H1 (cell line): Measurements from ENCODE around the gene CDYL. TPM values are rescaled to one million over a fixed set of nuclear protein-coding genes. Genes with fewer than 3 reads are reported as not detected.

Experiments used
- CTCF ChIA-PET: fragments of 300-600 bp; sonication (Branson Sonifier 250); formaldehyde crosslinking; loops from one replicate; lab custom pipeline; 2021; ENCODE audit not compliant: partially characterized antibody; lab: Charles Lee
- POLR2A ChIA-PET: fragments of 300-600 bp; sonication (Branson Sonifier 250); formaldehyde crosslinking; loops from one replicate; lab custom pipeline; 2021; ENCODE audit warnings: inconsistent platforms; ENCODE audit not compliant: partially characterized antibody; lab: Charles Lee
- DNase-seq, 2 experiments: peaks; one replicate each; pipeline versions ENCODE4 v3.0.0 to v3.0.0-alpha.2; 2010 to 2022; ENCODE audit warnings: low spot score in 2 of 2, low read depth in 1 of 2, mixed read lengths in 1 of 2
- FAIRE-seq: peaks from 2 replicates; lab custom pipeline; 2011; peaks lifted over from hg19 to GRCh38; lab: Jason Lieb, UNC
- H2AFZ ChIP-seq: 2 replicates; pipeline ENCODE4 v1.8.1; 2012; ENCODE audit warnings: low read length, inconsistent platforms
- H2AK5ac ChIP-seq: 2 replicates; pipeline ENCODE4 v1.6.1; 2013; ENCODE audit warnings: low read depth, low read length
- H2BK120ac ChIP-seq: replicated peaks from 2 replicates; pipeline ENCODE3; 2013; ENCODE audit warnings: low read depth, low read length, inconsistent platforms
- H2BK12ac ChIP-seq: 2 replicates; pipeline ENCODE4 v1.6.1; 2013; ENCODE audit warnings: low read depth, low read length
- H2BK15ac ChIP-seq: 2 replicates; pipeline ENCODE4 v1.6.1; 2013; ENCODE audit warnings: low read length
- H2BK20ac ChIP-seq: 2 replicates; pipeline ENCODE4 v1.6.1; 2013; ENCODE audit warnings: low read length
- H2BK5ac ChIP-seq: 2 replicates; pipeline ENCODE4 v1.6.1; 2013; ENCODE audit warnings: low read depth, low read length
- H3K14ac ChIP-seq: 2 replicates; pipeline ENCODE4 v1.6.1; 2013; ENCODE audit warnings: inconsistent platforms; ENCODE audit not compliant: insufficient read length
- H3K18ac ChIP-seq: 2 replicates; pipeline ENCODE4 v1.6.1; 2013; ENCODE audit warnings: low read length; ENCODE audit errors: extremely low read depth
- H3K23ac ChIP-seq: 2 replicates; pipeline ENCODE4 v1.6.1; 2013; ENCODE audit warnings: inconsistent platforms; ENCODE audit not compliant: insufficient read length
- H3K23me2 ChIP-seq: 2 replicates; pipeline ENCODE4 v1.6.1; 2013; ENCODE audit warnings: low read depth, low read length
- H3K27ac ChIP-seq: 2 replicates; pipeline ENCODE4 v1.6.1; 2011; ENCODE audit warnings: low read depth, low read length, inconsistent platforms
- H3K27me3 ChIP-seq, 4 experiments: replicated peaks in 1 of 4; 1 replicate in 1 of 4; 2 replicates in 3 of 4; pipeline versions ENCODE4 v1.6.1 to v1.8.1; 2011 to 2013; ENCODE audit warnings: low read length in 3 of 4, mild to moderate bottlenecking in 3 of 4, inconsistent platforms in 2 of 4, mixed read lengths in 2 of 4, moderate library complexity in 1 of 4; ENCODE audit not compliant: control insufficient read depth in 3 of 4, insufficient read depth in 3 of 4; ENCODE audit errors: extremely low read depth in 1 of 4
- H3K36me3 ChIP-seq, 4 experiments: 2 replicates each; pipeline versions ENCODE4 v1.6.1 to v1.8.1; 2011 to 2013; ENCODE audit warnings: mild to moderate bottlenecking in 4 of 4, low read length in 3 of 4, moderate library complexity in 2 of 4, control low read depth in 1 of 4, inconsistent platforms in 1 of 4; ENCODE audit not compliant: insufficient read depth in 4 of 4, control insufficient read depth in 2 of 4
- H3K4ac ChIP-seq: replicated peaks from 2 replicates; pipeline ENCODE3; 2013; ENCODE audit warnings: low read length, low read depth, mixed read lengths, inconsistent platforms; ENCODE audit not compliant: insufficient read length
- H3K4me1 ChIP-seq, 4 experiments: replicated peaks in 1 of 4; 1 replicate in 1 of 4; 2 replicates in 3 of 4; pipeline versions ENCODE4 v1.6.1 to v1.8.1; 2011 to 2013; ENCODE audit warnings: low read length in 3 of 4, inconsistent platforms in 2 of 4, mixed read lengths in 1 of 4; ENCODE audit not compliant: insufficient read depth in 4 of 4, control insufficient read depth in 3 of 4
- H3K4me2 ChIP-seq, 2 experiments: 2 replicates each; pipeline versions ENCODE4 v1.6.1 to v1.8.1; 2011 to 2013; ENCODE audit warnings: low read depth in 2 of 2, low read length in 2 of 2, control low read depth in 1 of 2, inconsistent platforms in 1 of 2, mild to moderate bottlenecking in 1 of 2; ENCODE audit not compliant: insufficient read depth in 1 of 2
- H3K4me3 ChIP-seq, 4 experiments: fragments of 200-600, 300-600 bp in 1 of 4; sonication (generic), shearing (Covaris generic), sonication (Bioruptor Twin) in 1 of 4; 2 replicates each; pipeline versions ENCODE4 v1.5.1 to v1.8.1; 2011 to 2016; ENCODE audit warnings: low read length in 4 of 4, low read depth in 3 of 4, control low read depth in 2 of 4, inconsistent platforms in 2 of 4, mild to moderate bottlenecking in 2 of 4, mixed read lengths in 1 of 4, moderate library complexity in 1 of 4; ENCODE audit not compliant: insufficient read depth in 2 of 4; ENCODE audit errors: extremely low read depth in 1 of 4
- H3K56ac ChIP-seq: replicated peaks from 2 replicates; pipeline ENCODE3; 2013; ENCODE audit warnings: low read depth, mild to moderate bottlenecking, mixed read lengths, low read length, inconsistent platforms; ENCODE audit not compliant: insufficient read length
- H3K79me1 ChIP-seq: 2 replicates; pipeline ENCODE4 v1.6.1; 2013; ENCODE audit warnings: low read depth, low read length, control low read depth
- H3K79me2 ChIP-seq, 2 experiments: 2 replicates each; pipeline versions ENCODE4 v1.6.1 to v1.8.1; 2012 to 2013; ENCODE audit warnings: low read length in 2 of 2, mild to moderate bottlenecking in 2 of 2, inconsistent platforms in 1 of 2; ENCODE audit not compliant: insufficient read depth in 2 of 2, control insufficient read depth in 1 of 2
- H3K9ac ChIP-seq, 4 experiments: replicated peaks in 1 of 4; 1 replicate in 1 of 4; 2 replicates in 3 of 4; pipeline versions ENCODE4 v1.6.1 to v1.8.1; 2011 to 2013; ENCODE audit warnings: low read depth in 3 of 4, low read length in 3 of 4, control low read depth in 2 of 4, mild to moderate bottlenecking in 2 of 4, moderate library complexity in 2 of 4, inconsistent platforms in 1 of 4; ENCODE audit errors: extremely low read depth in 1 of 4
- H3K9me3 ChIP-seq, 2 experiments: 2 replicates each; pipeline versions ENCODE4 v1.6.1 to v1.8.1; 2012 to 2013; ENCODE audit warnings: mild to moderate bottlenecking in 2 of 2, moderate library complexity in 2 of 2, control low read depth in 1 of 2, inconsistent platforms in 1 of 2, low read depth in 1 of 2, low read length in 1 of 2, mixed read lengths in 1 of 2; ENCODE audit not compliant: insufficient read depth in 2 of 2
- H4K20me1 ChIP-seq, 2 experiments: replicated peaks in 1 of 2; 2 replicates each; pipeline versions ENCODE3 to v1.8.1; 2011 to 2013; ENCODE audit warnings: inconsistent platforms in 2 of 2, low read length in 2 of 2, mild to moderate bottlenecking in 1 of 2; ENCODE audit not compliant: insufficient read depth in 2 of 2, control insufficient read depth in 1 of 2
- H4K5ac ChIP-seq: 2 replicates; pipeline ENCODE4 v1.6.1; 2013; ENCODE audit warnings: low read length, low read depth, mixed read lengths, inconsistent platforms; ENCODE audit not compliant: insufficient read length
- H4K8ac ChIP-seq: 2 replicates; pipeline ENCODE4 v1.8.0; 2013; ENCODE audit warnings: mild to moderate bottlenecking, moderate library complexity, low read length, inconsistent platforms; ENCODE audit not compliant: insufficient read depth; ENCODE audit errors: extremely low read depth
- H4K91ac ChIP-seq: replicated peaks from 2 replicates; pipeline ENCODE3; 2013; ENCODE audit warnings: low read length, mixed read lengths, inconsistent platforms; ENCODE audit not compliant: insufficient read length
- BACH1 ChIP-seq: IDR thresholded peaks from 2 replicates; pipeline ENCODE4 v1.6.1; 2012; ENCODE audit warnings: low read length, improper control_type of control experiment
- BCL11A ChIP-seq, 2 experiments: IDR thresholded peaks; one replicate each; pipeline ENCODE4 v1.6.1; 2011; ENCODE audit warnings: low read depth in 2 of 2, low read length in 2 of 2, mild to moderate bottlenecking in 2 of 2
- EZH2 ChIP-seq: fragments of 200-600 bp; sonication (generic); IDR thresholded peaks from 2 replicates; pipeline ENCODE4 v1.7.1; 2012; ENCODE audit warnings: low read depth, mild to moderate bottlenecking, moderate library complexity, low read length, inconsistent platforms; ENCODE audit not compliant: severe bottlenecking
- GTF2F1 ChIP-seq: IDR thresholded peaks from 2 replicates; pipeline ENCODE4 v1.6.1; 2012; ENCODE audit warnings: low read depth, low read length, improper control_type of control experiment, borderline replicate concordance
- JUND ChIP-seq: IDR thresholded peaks from 2 replicates; pipeline ENCODE4 v1.6.1; 2011; ENCODE audit warnings: mild to moderate bottlenecking, improper control_type of control experiment, low read length
- KDM1A ChIP-seq: fragments of 200-600, 300-600 bp; sonication (generic); IDR thresholded peaks from 2 replicates; pipeline ENCODE4 v1.7.1; 2016; ENCODE audit warnings: mild to moderate bottlenecking, low read length, borderline replicate concordance
- NANOG ChIP-seq: IDR thresholded peaks from 2 replicates; pipeline ENCODE4 v1.6.1; 2011; ENCODE audit warnings: low read length, low read depth, mild to moderate bottlenecking, inconsistent platforms; ENCODE audit not compliant: insufficient read depth, poor library complexity, severe bottlenecking
- POLR2AphosphoS5 ChIP-seq: IDR thresholded peaks from 2 replicates; pipeline ENCODE4 v1.6.1; 2011; ENCODE audit warnings: low read depth, low read length
- SIX5 ChIP-seq: IDR thresholded peaks from 2 replicates; pipeline ENCODE4 v1.6.1; 2011; ENCODE audit warnings: mild to moderate bottlenecking, low read depth, low read length
- SP4 ChIP-seq: IDR thresholded peaks from 2 replicates; pipeline ENCODE4 v1.6.1; 2012; ENCODE audit warnings: low read length, inconsistent platforms
- TAF1 ChIP-seq: IDR thresholded peaks from 2 replicates; pipeline ENCODE4 v1.6.1; 2011; ENCODE audit warnings: mild to moderate bottlenecking, low read depth, low read length
- WGBS, 2 experiments: shearing (Covaris generic) in 1 of 2; methylation state at CpG; one replicate each; pipeline versions ENCODE4 v1.1.6 to v1.1.7; 2013 to 2015; ENCODE audit warnings: low lambda C conversion rate in 2 of 2, mixed read lengths in 2 of 2, inconsistent platforms in 1 of 2, low coverage in 1 of 2, missing lambda C conversion rate in 1 of 2; ENCODE audit not compliant: insufficient replicate concordance in 2 of 2, insufficient coverage in 1 of 2, insufficient read length in 1 of 2; ENCODE audit errors: extremely low coverage in 1 of 2, missing lambda C conversion rate in 1 of 2; 5-methylcytosine and 5-hydroxymethylcytosine counted together
- polyA plus RNA-seq, 7 experiments: library from polyadenylated mRNA; depleted of rRNA in 3 of 7; stranded (reverse) in 5 of 7; unstranded in 2 of 7; fragments of >200 nt in 5 of 7; fragments of 200-250 nt in 2 of 7; gene quantifications; 1 replicate in 5 of 7; 2 replicates in 1 of 7; 4 replicates in 1 of 7; pipeline versions ENCODE4 v1.2.1 to v1.2.3, GENCODE V29; 2011 to 2013; ENCODE audit warnings: missing spikeins in 2 of 7, mixed read lengths in 2 of 7
- total RNA-seq: library from RNA; stranded (reverse); fragmentation: NEBNext Ultra II Directional; extraction: Animal tissue kit (Norgen Biotek cat#: 25700); gene quantifications from 2 replicates; pipeline ENCODE4 v1.2.1, GENCODE V29; 2021
- TF ChIP-seq, protein P1 (sequence below): IDR thresholded peaks from 2 replicates; pipeline ENCODE4 v1.6.1; 2011; ENCODE audit warnings: low read depth, mild to moderate bottlenecking, low read length; ENCODE audit not compliant: insufficient read depth
- TF ChIP-seq, protein P2 (sequence below): IDR thresholded peaks from 2 replicates; pipeline ENCODE4 v1.6.1; 2012; ENCODE audit warnings: inconsistent platforms

CDYL gene
- total and polyA plus RNA-seq, 2 of the 8 experiments (the other 6 are each of a cell fraction or from before 2014, with no cell fraction given): 56.4 to 119 TPM

DNA sequence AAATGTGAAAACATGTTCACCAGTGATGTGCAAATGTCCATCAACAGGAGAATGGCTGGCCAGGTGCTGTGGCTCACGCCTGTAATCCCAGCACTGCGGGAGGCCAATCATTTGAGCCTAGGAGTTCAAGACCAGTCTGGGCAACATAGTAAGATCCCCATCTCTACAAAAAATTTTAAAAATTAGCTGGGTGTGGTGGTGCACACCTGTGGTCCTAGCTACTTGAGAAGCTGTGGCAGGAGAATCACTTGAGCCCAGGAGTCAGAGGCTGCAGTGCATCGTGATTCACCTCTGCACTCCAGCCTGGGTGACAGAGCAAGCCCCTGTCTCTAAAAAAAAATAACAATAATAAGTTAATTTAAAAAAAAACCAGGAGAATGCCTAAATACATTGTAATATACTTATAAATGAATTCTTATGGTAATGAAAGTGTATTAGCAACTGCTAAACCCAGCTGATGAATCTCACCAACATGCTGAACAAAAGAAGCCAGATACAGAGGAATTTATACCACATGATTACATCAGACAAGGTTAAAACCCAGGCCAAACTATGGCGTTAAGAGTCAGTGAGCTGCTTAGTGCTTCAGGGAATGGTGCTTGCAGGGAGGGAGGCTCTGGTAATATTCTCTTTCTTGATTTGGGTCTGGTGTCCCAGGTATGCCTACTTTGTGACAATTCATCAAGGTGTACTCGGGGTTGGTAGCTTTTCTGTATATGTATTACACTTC lies 191.3 kb downstream of the CDYL start:
- Histone ChIP-seq H3K79me1 (no peaks in the 10 kb centered on the region), H3K4me3 (no peak overlapping the region), H3K9me3 (no peaks in the 10 kb centered on the region), H3K14ac (no peak overlapping the region), H2AFZ (peak overlapping the region; percentile 87), H2AK5ac (no peak overlapping the region), H3K27ac (no peak overlapping the region), H2BK120ac (no peak overlapping the region), H2BK15ac (no peak overlapping the region), H3K27me3 (no peaks in the 10 kb centered on the region; a peak in 1 of 7 replicates), H3K23ac (no peak overlapping the region), H3K4me2 (no peak overlapping the region), H2BK5ac (no peak overlapping the region), H4K5ac (no peak overlapping the region), H3K18ac (no peak overlapping the region), H3K4me1 (peaks cover 0 to 6% (median 4%) of the 10 kb centered on the region in 4 experiments; a peak in 4 of 7 replicates), H3K4ac (no peak overlapping the region), H4K20me1 (no peaks in the 10 kb centered on the region), H3K23me2 (no peaks in the 10 kb centered on the region), H3K9ac (no peak overlapping the region), H2BK12ac (no peak overlapping the region), H2BK20ac (no peak overlapping the region), H4K91ac (no peak overlapping the region), H3K36me3 (no peaks in the 10 kb centered on the region), H4K8ac (no peak overlapping the region), H3K79me2 (no peaks in the 10 kb centered on the region), H3K56ac (no peak overlapping the region)
- FAIRE-seq: no peak
- DNase-seq: no peak
- CTCF ChIA-PET: interaction anchor here (0.6 to 3.8 kb wide), 6 partner anchors 10 to 1115 kb away, joined by 3 to 12 read pairs (median 4); no protein-coding TSS in a partner anchor
- POLR2A ChIA-PET: interaction anchor here (0.6 kb wide), 1 partner anchor 112 kb away, joined by 3 read pairs; no protein-coding TSS in a partner anchor
- 95% methylated on average over 5 of the region's 5 CpGs; no CpG with 5 or more reads in 1 of the 2 experiments for WGBS, 2 experiments
- TF ChIP-seq, protein P1, sequence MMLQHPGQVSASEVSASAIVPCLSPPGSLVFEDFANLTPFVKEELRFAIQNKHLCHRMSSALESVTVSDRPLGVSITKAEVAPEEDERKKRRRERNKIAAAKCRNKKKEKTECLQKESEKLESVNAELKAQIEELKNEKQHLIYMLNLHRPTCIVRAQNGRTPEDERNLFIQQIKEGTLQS: no peak
- no peak for TF ChIP-seq GTF2F1
- TF ChIP-seq KDM1A: no peak
- no peak for TF ChIP-seq NANOG
- TF ChIP-seq SIX5: no peak
- no peak for TF ChIP-seq POLR2AphosphoS5
- no peak for TF ChIP-seq SP4
- no peak for TF ChIP-seq EZH2
- no peak for TF ChIP-seq BACH1
- TF ChIP-seq, protein P2, sequence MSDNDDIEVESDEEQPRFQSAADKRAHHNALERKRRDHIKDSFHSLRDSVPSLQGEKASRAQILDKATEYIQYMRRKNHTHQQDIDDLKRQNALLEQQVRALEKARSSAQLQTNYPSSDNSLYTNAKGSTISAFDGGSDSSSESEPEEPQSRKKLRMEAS: no peak
- TF ChIP-seq BCL11A (IDR thresholded peaks at IDR 0.05; ENCODE audit: low read depth in 2 of 2, low read length in 2 of 2): no peak
- no peak for TF ChIP-seq JUND
- no peak for TF ChIP-seq TAF1
